NCI-H82 (cell line): ENCODE measurements around the gene TMEM208.

ENCODE experiments used
- DNase-seq: peaks from one replicate; lab custom pipeline; 2025; lab: John Stamatoyannopoulos, UW

Gene TMEM208

DNA sequence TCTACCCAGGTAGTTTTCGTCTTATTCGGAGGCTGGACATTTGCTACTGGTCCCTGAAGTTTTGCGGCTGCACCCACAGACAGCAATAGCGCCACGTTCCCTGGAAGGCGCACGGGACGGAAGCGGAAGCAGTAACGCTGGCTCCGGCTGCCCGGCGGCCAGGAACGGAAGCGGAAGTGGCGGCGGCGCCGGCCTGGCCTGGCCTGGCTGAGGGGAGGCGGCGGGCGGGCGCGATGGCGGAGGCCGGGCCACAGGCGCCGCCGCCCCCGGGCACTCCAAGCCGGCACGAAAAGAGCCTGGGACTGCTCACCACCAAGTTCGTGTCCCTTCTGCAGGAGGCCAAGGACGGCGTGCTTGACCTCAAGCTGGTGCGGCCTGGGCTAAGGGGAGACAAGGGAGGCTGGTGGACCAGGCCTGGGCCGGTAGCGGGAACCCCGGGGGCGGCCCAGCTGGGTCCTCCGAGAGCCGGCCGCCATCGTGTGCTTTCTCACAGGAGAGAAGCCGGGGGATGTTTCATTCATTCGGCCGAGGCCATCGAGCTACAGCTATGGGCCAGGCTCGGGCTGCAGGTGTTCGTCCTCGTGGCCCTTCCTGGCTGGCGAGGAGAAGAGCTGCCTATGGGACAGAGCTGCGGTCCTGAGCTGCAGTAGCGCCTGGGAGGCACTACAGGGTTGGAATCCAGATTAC lies 34.8 kb upstream of the TMEM208 start, which contains the start of gene E2F4:
TSS of gene E2F4 (plus strand) at position 161 of the 687 bp plus-strand sequence. CDS start at position 234, 73 bp downstream.
- peak; percentile 92 for DNase-seq

GRCh38 chr16:67192781-67193361 lies 34.1 kb upstream of the TMEM208 start:
- DNase-seq = no peak

- no peak for DNase-seq
Measured at GRCh38 chr16:67193536-67193935, 33.4 kb upstream of the TMEM208 start.

- no peak for DNase-seq
Measured at GRCh38 chr16:67194260-67194659, 32.7 kb upstream of the TMEM208 start.

GRCh38 chr16:67195676-67196075 lies 31.3 kb upstream of the TMEM208 start:
- DNase-seq = no peak

- DNase-seq = no peak
Measured at GRCh38 chr16:67196881-67197280, 30.0 kb upstream of the TMEM208 start.

DNA sequence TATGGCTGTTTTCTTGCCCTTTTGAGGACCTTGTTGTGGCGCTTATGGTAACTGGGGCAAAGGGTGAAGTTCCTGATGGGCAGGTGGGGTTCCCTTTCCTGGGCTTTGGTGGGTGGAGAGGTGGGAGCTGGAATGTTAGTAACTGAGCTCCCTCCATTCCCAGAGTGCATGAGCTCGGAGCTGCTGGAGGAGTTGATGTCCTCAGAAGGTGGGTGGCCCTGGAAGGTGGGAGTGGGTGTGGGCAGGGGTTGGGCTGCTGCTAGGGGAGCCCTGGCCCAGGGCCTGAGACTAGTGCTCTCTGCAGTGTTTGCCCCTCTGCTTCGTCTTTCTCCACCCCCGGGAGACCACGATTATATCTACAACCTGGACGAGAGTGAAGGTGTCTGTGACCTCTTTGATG lies 29.2 kb upstream of the TMEM208 start:
- no peak for DNase-seq

GRCh38 chr16:67198238-67198734 lies 28.6 kb upstream of the TMEM208 start:
- DNase-seq = no peak

- no peak for DNase-seq
Measured at GRCh38 chr16:67199011-67199807, 27.7 kb upstream of the TMEM208 start, which contains the start of gene ELMO3. Gene ELMO3 (plus strand): TSS chr16:67199131. CDS start chr16:67199327, 196 bp downstream.

- no peak for DNase-seq
Measured at GRCh38 chr16:67199808-67200198, 27.1 kb upstream of the TMEM208 start.

DNA sequence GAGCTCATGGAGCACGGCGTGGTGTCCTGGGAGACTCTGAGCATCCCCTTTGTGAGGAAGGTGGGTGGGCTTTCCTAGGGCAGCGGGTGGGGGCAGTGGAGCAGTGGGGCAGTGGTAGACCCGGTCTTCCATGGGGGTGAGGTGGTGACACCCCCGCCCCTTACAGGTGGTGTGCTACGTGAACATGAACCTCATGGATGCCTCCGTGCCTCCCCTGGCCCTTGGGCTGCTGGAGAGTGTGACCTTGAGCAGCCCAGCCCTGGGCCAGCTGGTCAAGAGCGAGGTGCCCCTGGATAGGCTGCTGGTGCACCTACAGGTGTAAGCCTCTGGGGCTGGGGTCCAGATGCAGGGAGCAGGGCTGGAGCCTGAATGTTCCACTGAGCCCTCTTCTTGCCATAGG lies 26.4 kb upstream of the TMEM208 start:
- DNase-seq = no peak

- no peak for DNase-seq
Measured at GRCh38 chr16:67201411-67202345, 25.3 kb upstream of the TMEM208 start.

DNA sequence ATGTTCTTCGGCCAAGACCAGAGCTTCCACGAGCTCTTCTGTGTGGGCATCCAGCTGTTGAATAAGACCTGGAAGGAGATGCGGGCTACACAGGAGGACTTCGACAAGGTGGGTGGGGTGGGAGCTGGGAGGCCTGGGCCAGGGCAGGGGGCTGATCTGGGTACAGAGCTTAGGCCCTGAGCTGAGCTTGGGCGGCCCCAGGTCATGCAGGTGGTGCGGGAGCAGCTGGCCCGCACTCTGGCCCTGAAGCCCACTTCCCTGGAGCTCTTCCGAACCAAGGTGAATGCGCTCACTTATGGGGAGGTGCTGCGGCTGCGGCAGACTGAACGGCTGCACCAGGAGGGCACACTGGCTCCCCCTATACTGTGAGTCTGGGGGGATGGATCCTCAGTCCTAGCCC lies 24.5 kb upstream of the TMEM208 start:
- no peak for DNase-seq

DNA sequence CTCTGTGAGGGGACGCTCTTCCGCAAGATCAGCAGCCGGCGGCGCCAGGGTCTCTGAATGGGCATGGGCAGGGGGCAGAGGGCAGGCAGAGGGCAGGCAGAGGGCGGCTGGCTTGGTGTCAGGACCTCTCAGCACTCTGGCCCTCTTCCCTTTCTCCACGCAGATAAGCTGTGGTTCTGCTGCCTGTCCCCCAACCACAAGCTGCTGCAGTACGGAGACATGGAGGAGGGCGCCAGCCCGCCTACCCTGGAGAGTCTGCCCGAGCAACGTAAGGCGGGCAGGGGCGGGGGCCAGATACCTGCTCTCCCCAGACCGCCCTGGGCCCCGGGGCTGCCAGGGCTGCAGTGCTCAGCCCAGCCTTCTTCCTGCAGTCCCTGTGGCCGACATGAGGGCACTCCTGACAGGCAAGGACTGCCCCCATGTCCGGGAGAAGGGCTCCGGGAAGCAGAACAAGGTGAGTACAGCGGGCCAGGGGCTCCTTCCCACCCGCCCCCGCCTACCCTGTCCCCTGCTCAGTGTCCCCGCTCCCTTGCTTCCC lies 23.9 kb upstream of the TMEM208 start:
- no peak for DNase-seq

GRCh38 chr16:67204076-67204475 lies 22.9 kb upstream of the TMEM208 start:
- no peak for DNase-seq

DNA sequence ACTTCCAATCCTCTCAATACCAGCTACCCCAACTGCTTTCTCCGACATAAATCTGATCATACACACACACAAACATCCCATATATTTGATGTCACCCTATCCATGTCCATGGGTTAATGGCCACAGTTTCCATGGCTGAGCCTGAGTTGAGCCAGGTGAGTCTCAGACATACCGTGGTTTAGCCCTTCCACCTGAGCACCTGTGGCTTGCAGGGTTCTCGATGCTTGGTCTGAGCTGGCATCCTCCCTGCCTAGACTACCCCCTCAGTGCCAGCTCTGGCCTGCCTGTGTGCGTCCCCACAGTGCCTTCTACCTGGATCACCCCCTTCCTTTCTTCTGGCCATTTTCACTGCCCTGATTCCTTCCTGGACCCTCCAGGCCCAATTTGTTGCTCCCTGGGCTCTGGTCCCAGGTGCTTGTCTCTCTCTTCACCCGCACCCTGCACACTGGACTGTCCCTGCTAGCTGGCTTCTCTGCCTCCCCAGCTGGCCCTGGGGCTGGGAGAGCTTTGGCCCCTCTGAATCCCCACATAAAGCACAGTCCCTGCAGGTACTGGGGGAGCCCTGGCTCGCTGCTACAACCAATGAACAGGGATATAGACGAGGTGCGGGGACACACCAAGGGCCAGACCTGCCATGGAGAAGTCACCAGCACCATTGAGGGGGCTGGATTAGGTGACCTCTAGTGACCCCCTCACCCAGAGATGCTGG lies 20.6 kb upstream of the TMEM208 start:
- no peak for DNase-seq

- peak; percentile 28 for DNase-seq
Measured at GRCh38 chr16:67206838-67207248, 20.1 kb upstream of the TMEM208 start.

DNA sequence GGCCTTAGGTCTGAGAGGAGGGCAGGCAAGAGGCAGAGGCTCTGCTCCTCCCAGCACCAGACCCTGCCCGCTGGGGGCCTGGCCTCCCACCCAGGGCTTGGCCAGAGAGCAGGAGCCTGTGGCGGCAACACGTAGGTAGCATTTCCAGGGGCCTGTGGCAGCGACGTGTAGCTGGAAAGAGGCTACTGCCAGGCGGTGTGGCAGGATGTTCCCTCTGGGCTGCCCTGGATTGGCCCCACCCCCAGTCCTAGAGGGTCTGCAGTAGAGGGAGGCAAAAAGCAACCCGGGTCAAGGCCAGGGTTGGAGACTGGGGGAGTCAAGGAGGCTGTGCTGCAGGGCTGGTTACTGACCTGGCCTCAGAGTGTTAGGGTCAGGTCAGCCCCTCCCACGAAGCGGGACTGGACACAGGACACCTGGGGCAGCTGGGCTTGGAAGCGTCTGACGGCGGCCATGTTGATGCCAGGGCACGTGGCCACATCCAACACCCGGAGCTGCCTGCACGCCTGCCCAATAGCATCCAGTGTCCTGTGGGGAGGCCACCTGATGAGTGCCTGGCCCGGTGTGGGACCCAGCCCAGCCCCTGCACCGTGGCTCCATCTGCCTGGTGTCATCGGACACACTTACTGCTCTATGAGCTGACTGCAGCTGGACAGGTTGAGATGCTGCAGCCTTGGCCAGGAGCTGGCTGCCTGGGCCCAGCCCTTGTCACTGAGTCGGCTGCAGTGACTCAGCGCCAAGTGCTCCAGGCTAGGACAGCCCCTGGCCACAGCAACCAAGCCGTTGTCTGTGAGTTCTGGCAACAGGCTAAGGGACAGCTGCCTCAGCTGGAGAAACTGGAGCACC lies 19.5 kb upstream of the TMEM208 start:
- no peak for DNase-seq

DNA sequence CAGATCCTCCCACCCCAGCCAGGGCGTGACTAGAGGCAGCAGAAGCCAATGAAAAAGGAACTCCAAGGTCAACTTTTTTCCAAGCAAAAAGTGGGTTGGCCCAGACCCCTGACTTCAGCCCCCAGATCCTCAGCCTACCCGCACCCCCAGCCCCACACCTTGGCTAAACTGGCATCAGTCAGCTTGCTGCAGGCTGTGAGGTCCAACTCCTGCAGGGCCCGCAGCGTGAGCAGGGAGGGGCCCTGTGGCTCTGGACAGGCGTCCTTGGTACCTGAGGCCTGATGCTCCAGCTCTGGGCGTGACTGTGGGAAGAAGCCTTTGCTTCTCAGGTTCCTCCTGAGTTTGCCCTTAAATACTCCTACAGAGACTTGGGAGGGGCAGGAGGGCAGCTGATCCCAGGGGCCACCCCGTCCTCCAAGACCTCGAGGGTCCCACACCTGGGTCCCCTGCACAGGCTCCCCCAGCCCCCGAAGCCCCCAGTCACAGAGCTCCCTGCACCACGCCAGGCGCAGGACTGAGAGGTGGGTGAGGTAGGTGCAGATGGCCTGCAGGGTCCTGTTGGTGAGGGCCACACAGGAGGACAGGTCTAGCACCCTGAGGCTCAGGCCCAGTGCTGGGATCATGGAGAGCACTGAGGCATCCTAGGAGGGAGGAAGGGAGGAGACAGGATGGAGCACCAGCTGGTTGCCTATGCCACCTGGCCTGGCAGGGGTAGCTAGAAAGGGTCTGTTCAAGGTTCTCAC lies 18.6 kb upstream of the TMEM208 start:
- DNase-seq = no peak
